K562 (cell line): Measurements from ENCODE around the gene GHRH. TPM values are rescaled to one million over a fixed set of nuclear protein-coding genes. Genes with fewer than 3 reads are reported as not detected.
A peak's percentile ranks its signal among the peaks of the same experiment; 100 is the strongest.

Experiments used
- ATAC-seq: fragments of 200-7000 bp; cut with Tn5 transposase; 3 replicates; pipeline ENCODE4 v1.9.1; 2020; ENCODE audit warnings: moderate library complexity
- BruUV-seq: library from RNA; stranded (reverse); fragments of 400-500 nt; replicated peaks from 2 replicates; lab custom pipeline; 2021; lab: Mats Ljungman, UMichigan
- CTCF ChIA-PET: fragments of 300-600 bp; formaldehyde crosslinking; extraction: SDS; loops from one replicate; lab custom pipeline; 2021; ENCODE audit warnings: low intra/inter-chr PET ratio; lab: Yijun Ruan, JAX
- POLR2A ChIA-PET: fragments of 300-600, 350-650 bp; sonication (Branson Sonifier 250); formaldehyde crosslinking; extraction: SDS; loops from one replicate; lab custom pipeline; 2021; ENCODE audit warnings: antibody characterized with exemption, inconsistent platforms; lab: Yijun Ruan, JAX
- DNase-seq, 4 experiments: peaks; one replicate each; pipeline versions ENCODE4 v3.0.0 to v3.0.0-alpha.2; 2011 to 2018; ENCODE audit warnings: low spot score in 3 of 4, mixed read lengths in 3 of 4; ENCODE audit errors: extremely low read depth in 1 of 4
- FAIRE-seq: peaks from 2 replicates; lab custom pipeline; 2011; peaks lifted over from hg19 to GRCh38; lab: Jason Lieb, UNC
- H2AFZ ChIP-seq: 2 replicates; pipeline ENCODE4 v1.6.0; 2011; ENCODE audit warnings: low read depth, low read length, control low read depth, inconsistent platforms
- H3K27ac ChIP-seq: fragments of 200-600 bp; 3 replicates; pipeline ENCODE4 v1.8.0; 2011; ENCODE audit warnings: low read depth, mild to moderate bottlenecking, control low read depth, inconsistent platforms, low read length, moderate library complexity, mixed read lengths; ENCODE audit errors: extremely low read depth
- H3K27me3 ChIP-seq, 2 experiments: fragments of 300-600 bp in 1 of 2; 2 replicates in 1 of 2; 3 replicates in 1 of 2; pipeline versions ENCODE4 v1.6.0 to v1.8.0; 2011; ENCODE audit warnings: inconsistent platforms in 2 of 2, low read length in 2 of 2, mild to moderate bottlenecking in 1 of 2, mixed read lengths in 1 of 2, moderate library complexity in 1 of 2; ENCODE audit not compliant: control insufficient read depth in 2 of 2, insufficient read depth in 2 of 2
- H3K36me3 ChIP-seq: fragments of 300-600 bp; 3 replicates; pipeline ENCODE4 v1.8.0; 2011; ENCODE audit warnings: mild to moderate bottlenecking, low read length, inconsistent platforms; ENCODE audit not compliant: control insufficient read depth, insufficient read depth
- H3K4me1 ChIP-seq, 2 experiments: fragments of 200-600 bp in 1 of 2; replicated peaks in 1 of 2; 2 replicates in 1 of 2; 3 replicates in 1 of 2; pipeline versions ENCODE4 v1.5.1 to v1.8.0; 2011; ENCODE audit warnings: inconsistent platforms in 2 of 2, low read length in 2 of 2, mild to moderate bottlenecking in 1 of 2, mixed read lengths in 1 of 2, moderate library complexity in 1 of 2; ENCODE audit not compliant: control insufficient read depth in 2 of 2, insufficient read depth in 2 of 2
- H3K4me2 ChIP-seq: 2 replicates; pipeline ENCODE4 v1.6.1; 2011; ENCODE audit warnings: low read length, control low read depth, inconsistent platforms, mixed read lengths; ENCODE audit not compliant: insufficient read depth
- H3K4me3 ChIP-seq: fragments of 200-600 bp; sonication (generic), shearing (Covaris generic); 2 replicates; pipeline ENCODE4 v1.5.1; 2016; ENCODE audit warnings: control low read depth, inconsistent platforms
- H3K79me2 ChIP-seq: fragments of 200-600 bp; 3 replicates; pipeline ENCODE4 v1.8.0; 2011; ENCODE audit warnings: low read length, inconsistent platforms; ENCODE audit not compliant: control insufficient read depth, insufficient read depth
- H3K9ac ChIP-seq, 2 experiments: 2 replicates each; pipeline versions ENCODE4 v1.6.0 to v1.6.1; 2011; ENCODE audit warnings: low read depth in 2 of 2, low read length in 2 of 2, control low read depth in 1 of 2, inconsistent platforms in 1 of 2, mild to moderate bottlenecking in 1 of 2, mixed read lengths in 1 of 2; ENCODE audit not compliant: insufficient read depth in 1 of 2
- H3K9me1 ChIP-seq: one replicate; pipeline ENCODE4 v1.6.0; 2011; ENCODE audit warnings: inconsistent platforms, mild to moderate bottlenecking, low read length, moderate library complexity; ENCODE audit not compliant: control insufficient read depth, insufficient read depth
- H3K9me3 ChIP-seq: replicated peaks from 2 replicates; pipeline ENCODE4 v1.5.1; 2011; ENCODE audit warnings: low read depth, low read length, inconsistent platforms; ENCODE audit not compliant: control insufficient read depth, insufficient read depth
- H4K20me1 ChIP-seq: replicated peaks from 2 replicates; pipeline ENCODE4 v1.6.1; 2011; ENCODE audit warnings: low read length, inconsistent platforms, mixed read lengths; ENCODE audit not compliant: control insufficient read depth, insufficient read depth
- DACH1 ChIP-seq: fragments of 450-650 bp; IDR thresholded peaks from 2 replicates; pipeline ENCODE4 v1.6.1; 2018; ENCODE audit not compliant: partially characterized antibody
- MEIS2 ChIP-seq: fragments of 450-650 bp; IDR thresholded peaks from 2 replicates; pipeline ENCODE4 v1.6.1; 2014; ENCODE audit warnings: mild to moderate bottlenecking; ENCODE audit not compliant: partially characterized antibody
- RNF2 ChIP-seq: sonication (generic); IDR thresholded peaks from 2 replicates; pipeline ENCODE4 v1.6.1; 2016
- WGBS: fragments of 100-300 bp; shearing (Covaris generic); methylation state at CpG from one replicate; pipeline ENCODE4 v1.1.6; 2016; ENCODE audit warnings: low coverage, mixed read lengths; ENCODE audit not compliant: insufficient coverage; ENCODE audit errors: missing lambda C conversion rate; 5-methylcytosine and 5-hydroxymethylcytosine counted together
- in situ Hi-C: fragments of 300-500 bp; cut with MboI; formaldehyde crosslinking; loops from 4 replicates; pipeline ENCODE4 v1.15.0; 2018; ENCODE audit warnings: inconsistent platforms, mixed read lengths
- intact Hi-C: fragments of 100-400 bp; cut with micrococcal nuclease; formaldehyde crosslinking; loops from 2 replicates; pipeline ENCODE4 v1.14.2; 2022
- polyA plus RNA-seq, 8 experiments: library from polyadenylated mRNA; depleted of rRNA in 4 of 8; stranded (reverse) in 5 of 8; unstranded in 3 of 8; fragments of >200 nt; fragmentation: Nextera tagmentation in 2 of 8; fragmentation: Illumina TruSeq in 1 of 8; extraction: Ambion mirVana in 2 of 8; extraction: Trizol in 1 of 8; gene quantifications; 2 replicates each; pipeline versions ENCODE4 v1.2.1 to v1.2.3, GENCODE V29; 2011 to 2014; ENCODE audit warnings: inconsistent platforms in 1 of 8, missing spikeins in 1 of 8
- total RNA-seq, 7 experiments: library from RNA; depleted of rRNA in 6 of 7; stranded (reverse); fragments of >200 nt in 6 of 7; fragmentation: Illumina TruSeq in 2 of 7; extraction: Trizol in 2 of 7; gene quantifications; 2 replicates each; pipeline versions ENCODE4 v1.2.1 to v1.2.3, GENCODE V29; 2011 to 2021; ENCODE audit warnings: low replicate concordance in 1 of 7
- TF ChIP-seq, protein P1 (sequence below), 2 experiments: fragments of 450-650 bp in 1 of 2; sonication (generic) in 1 of 2; formaldehyde crosslinking in 1 of 2; IDR thresholded peaks in 1 of 2; conservative IDR thresholded peaks in 1 of 2; 2 replicates each; pipeline versions ENCODE4 v1.6.1 to v1.8.1; 2016 to 2023; ENCODE audit warnings: mild to moderate bottlenecking in 2 of 2, moderate library complexity in 2 of 2, inconsistent platforms in 1 of 2, missing genetic modification reagents in 1 of 2

GHRH gene
- total and polyA plus RNA-seq, 9 of the 15 experiments (the other 6 are each of a cell fraction or from before 2014, with no cell fraction given): not detected

GRCh38 chr20:37236462-37236861 is 25.2 kb downstream of the GHRH start (continued):
- TF ChIP-seq, protein P1, sequence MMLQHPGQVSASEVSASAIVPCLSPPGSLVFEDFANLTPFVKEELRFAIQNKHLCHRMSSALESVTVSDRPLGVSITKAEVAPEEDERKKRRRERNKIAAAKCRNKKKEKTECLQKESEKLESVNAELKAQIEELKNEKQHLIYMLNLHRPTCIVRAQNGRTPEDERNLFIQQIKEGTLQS (IDR thresholded peaks at IDR 0.05): no peak
- TF ChIP-seq, protein P1 (CRISPR knock-in tag; conservative IDR thresholded peaks at IDR 0.05): no peak
- no peak for TF ChIP-seq RNF2

- peaks cover 97% of the 10 kb centered on the region for H3K36me3 ChIP-seq
- POLR2A ChIA-PET: interaction anchor here (1.0 to 1.2 kb wide), 2 partner anchors 8 to 10 kb away, joined by 3 read pairs; no protein-coding TSS in a partner anchor
- no peaks in the 10 kb centered on the region for H3K9me1 ChIP-seq
- no peak overlapping the region for H2AFZ ChIP-seq
- CTCF ChIA-PET: no interaction called here
- WGBS: 28% methylated on average over 6 of the region's 6 CpGs
- no peak for ATAC-seq
- in situ Hi-C loops: no loop called here
- H3K27ac ChIP-seq: no peak overlapping the region
- TF ChIP-seq MEIS2 (peak; percentile 35), DACH1 (no peak)
- no peak for FAIRE-seq
- H3K9me3 ChIP-seq: no peaks in the 10 kb centered on the region
- H3K79me2 ChIP-seq: no peaks in the 10 kb centered on the region
- no peaks in the 10 kb centered on the region for H3K27me3 ChIP-seq
- H3K4me1 ChIP-seq: no peaks in the 10 kb centered on the region
- peak in 1 of 4 experiments; percentile 20 for DNase-seq
- no peak overlapping the region for H3K4me2 ChIP-seq
- intact Hi-C loops: no loop called here
- no TSS peak for BruUV-seq
- no peaks in the 10 kb centered on the region for H4K20me1 ChIP-seq
- no peak overlapping the region for H3K4me3 ChIP-seq
- no peak overlapping the region for H3K9ac ChIP-seq
Measured at GRCh38 chr20:37235065-37235464, 26.5 kb downstream of the GHRH start.
